SK-N-SH treated with all-trans-retinoic acid at 6 μM for 48 hours (cell line): ENCODE measurements around the gene BRI3BP.

Experiments
- BACH2 ChIP-seq: fragments of 250-450 bp; sonication (Bioruptor Pico); IDR thresholded peaks from 2 replicates; pipeline ENCODE4 v1.9.0; 2021; ENCODE audit warnings: mild to moderate bottlenecking, borderline replicate concordance
- CREB5 ChIP-seq: fragments of 250-450 bp; sonication (Bioruptor Pico); IDR thresholded peaks from 2 replicates; pipeline ENCODE4 v1.5.1; 2020; ENCODE audit warnings: low read depth, mild to moderate bottlenecking, moderate library complexity
- OSR1 ChIP-seq: fragments of 250-450 bp; sonication (Bioruptor Pico); IDR thresholded peaks from 2 replicates; pipeline ENCODE4 v1.8.0; 2022; ENCODE audit warnings: moderate library complexity, mild to moderate bottlenecking, inconsistent platforms
- PATZ1 ChIP-seq: fragments of 250-450 bp; sonication (Bioruptor Pico); IDR thresholded peaks from 2 replicates; pipeline ENCODE4 v1.8.0; 2020; ENCODE audit warnings: mild to moderate bottlenecking, moderate library complexity, borderline replicate concordance
- POU6F1 ChIP-seq: fragments of 250-450 bp; sonication (Bioruptor Pico); IDR thresholded peaks from 2 replicates; pipeline ENCODE4 v1.8.0; 2021; ENCODE audit warnings: low read depth, mild to moderate bottlenecking, moderate library complexity, borderline replicate concordance
- PPARA ChIP-seq: fragments of 250-450 bp; sonication (Bioruptor Pico); IDR thresholded peaks from 2 replicates; pipeline ENCODE4 v1.5.0; 2020; ENCODE audit warnings: mild to moderate bottlenecking, borderline replicate concordance
- RARB ChIP-seq: fragments of 250-450 bp; sonication (Bioruptor Pico); IDR thresholded peaks from 2 replicates; pipeline ENCODE4 v1.8.0; 2021; ENCODE audit warnings: mild to moderate bottlenecking, moderate library complexity
- TCF4 ChIP-seq: fragments of 250-450 bp; sonication (Bioruptor Pico); IDR thresholded peaks from 2 replicates; pipeline ENCODE4 v1.8.0; 2021; ENCODE audit warnings: mild to moderate bottlenecking, moderate library complexity, borderline replicate concordance
- TOX ChIP-seq: fragments of 250-450 bp; sonication (Bioruptor Pico); IDR thresholded peaks from 2 replicates; pipeline ENCODE4 v1.8.0; 2021; ENCODE audit warnings: mild to moderate bottlenecking, moderate library complexity, borderline replicate concordance
- TSHZ2 ChIP-seq: fragments of 250-450 bp; sonication (Bioruptor Pico); IDR thresholded peaks from 2 replicates; pipeline ENCODE4 v1.5.0; 2020; ENCODE audit warnings: mild to moderate bottlenecking, moderate library complexity
- ZC3H10 ChIP-seq: fragments of 250-450 bp; sonication (Bioruptor Pico); IDR thresholded peaks from 2 replicates; pipeline ENCODE4 v1.5.1; 2021; ENCODE audit warnings: mild to moderate bottlenecking, moderate library complexity
- ZFP3 ChIP-seq: fragments of 250-450 bp; sonication (Bioruptor Pico); IDR thresholded peaks from 2 replicates; pipeline ENCODE4 v1.5.0; 2020; ENCODE audit warnings: mild to moderate bottlenecking, moderate library complexity
- ZNF565 ChIP-seq: fragments of 450-650 bp; formaldehyde crosslinking; conservative IDR thresholded peaks from 2 replicates; pipeline ENCODE4 v1.5.0; 2020; ENCODE audit warnings: low read depth, mild to moderate bottlenecking, moderate library complexity
- ZNF70 ChIP-seq: fragments of 450-650 bp; formaldehyde crosslinking; IDR thresholded peaks from 2 replicates; pipeline ENCODE4 v1.5.0; 2020; ENCODE audit warnings: mild to moderate bottlenecking, moderate library complexity

GRCh38 chr12:125068391-125068790 lies 74.9 kb downstream of the BRI3BP start:
- TF ChIP-seq TOX: no peak
- TF ChIP-seq RARB (CRISPR knock-in tag): no peak
- no peak for TF ChIP-seq POU6F1 (CRISPR knock-in tag)
- TF ChIP-seq PATZ1: no peak
- no peak for TF ChIP-seq ZFP3 (CRISPR knock-in tag)
- no peak for TF ChIP-seq CREB5 (CRISPR knock-in tag)
- no peak for TF ChIP-seq OSR1 (CRISPR knock-in tag)
- TF ChIP-seq TSHZ2 (CRISPR knock-in tag): no peak
- no peak for TF ChIP-seq BACH2 (CRISPR knock-in tag)
- no peak for TF ChIP-seq ZNF70 (CRISPR knock-in tag)
- no peak for TF ChIP-seq ZC3H10
- no peak for TF ChIP-seq TCF4 (CRISPR knock-in tag)
- TF ChIP-seq ZNF565: no peak
- no peak for TF ChIP-seq PPARA (CRISPR knock-in tag)
